Pons (tissue), 1 donor: Measurements from ENCODE around the gene GPR132.
"Not testable (repeated sequence)": the region's sequence is repeated elsewhere in the genome, so short reads cannot be mapped to it uniquely, and the experiment has no call there.

ENCODE experiments used
- DNase-seq: peaks from one replicate; pipeline ENCODE4 v3.0.0-alpha.2; 2016; ENCODE audit warnings: low spot score

Gene GPR132

DNA sequence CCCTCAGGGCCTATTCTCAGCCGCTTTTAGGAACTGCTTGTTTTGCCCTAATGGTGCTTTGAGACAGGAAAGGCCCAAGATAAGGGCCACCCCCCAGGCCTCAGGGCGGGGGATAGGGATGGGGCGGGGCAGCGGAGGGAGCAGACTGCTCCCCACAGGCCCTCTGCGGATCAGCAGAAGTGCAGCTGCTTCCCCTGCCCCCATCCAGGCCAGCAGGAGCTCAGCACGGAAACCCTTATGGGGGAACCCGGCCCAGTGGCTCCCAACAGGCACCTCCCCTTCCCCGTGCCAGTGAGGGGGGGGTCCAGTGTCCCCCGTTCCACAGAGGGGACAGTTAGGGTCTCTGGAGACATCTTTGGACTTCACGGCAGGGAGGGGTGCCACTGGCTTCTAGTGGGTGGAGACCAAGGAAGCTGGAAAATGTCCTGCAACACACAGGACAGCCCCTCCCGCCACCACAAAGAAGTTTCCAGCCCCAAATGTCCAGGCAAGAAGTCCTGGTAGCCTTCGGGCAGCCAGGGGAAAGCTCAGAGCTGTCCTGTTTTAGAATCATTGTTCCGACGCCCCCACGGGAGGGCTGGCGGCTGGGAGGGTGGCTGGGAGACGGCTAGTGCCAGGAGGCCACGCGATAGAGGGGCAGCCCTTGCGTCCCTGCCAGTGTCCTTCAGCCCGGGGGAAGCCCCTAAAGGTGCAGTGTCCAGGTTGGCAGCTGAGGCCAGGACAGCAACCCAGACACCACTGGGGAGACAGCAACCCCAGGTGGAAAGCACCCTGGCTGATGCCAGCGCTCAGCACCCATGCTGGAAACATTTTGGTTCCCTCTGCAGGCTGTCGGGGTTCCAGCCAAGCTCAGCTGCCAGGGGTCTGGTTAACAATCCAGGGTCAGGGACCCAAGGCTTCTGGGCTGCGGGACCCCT is 10.4 kb upstream of the GPR132 start:
- peak; percentile 42 for DNase-seq

DNA sequence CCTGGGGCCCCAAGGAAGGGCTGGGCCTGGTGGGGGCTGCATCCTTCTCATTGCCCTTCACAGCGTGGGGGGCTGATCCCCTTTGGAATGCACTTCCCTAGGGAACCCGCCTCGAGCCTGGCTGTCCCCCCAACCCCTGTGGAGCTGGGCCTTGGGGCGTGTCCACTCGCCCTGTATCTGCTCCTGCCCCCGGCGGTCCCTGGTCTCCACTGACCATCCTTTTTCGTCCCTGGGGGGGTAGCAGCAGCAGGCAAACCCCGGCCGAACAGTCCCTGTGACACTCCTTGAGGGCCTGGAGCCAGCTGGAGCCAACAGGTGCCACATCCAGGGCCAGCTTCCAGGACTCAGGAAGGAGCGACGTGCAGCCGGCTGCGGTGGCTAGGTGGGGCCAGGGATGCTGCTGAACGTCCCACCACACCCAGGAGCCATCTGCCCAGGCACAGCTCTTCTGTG is 9.4 kb upstream of the GPR132 start:
- no peak for DNase-seq

DNA sequence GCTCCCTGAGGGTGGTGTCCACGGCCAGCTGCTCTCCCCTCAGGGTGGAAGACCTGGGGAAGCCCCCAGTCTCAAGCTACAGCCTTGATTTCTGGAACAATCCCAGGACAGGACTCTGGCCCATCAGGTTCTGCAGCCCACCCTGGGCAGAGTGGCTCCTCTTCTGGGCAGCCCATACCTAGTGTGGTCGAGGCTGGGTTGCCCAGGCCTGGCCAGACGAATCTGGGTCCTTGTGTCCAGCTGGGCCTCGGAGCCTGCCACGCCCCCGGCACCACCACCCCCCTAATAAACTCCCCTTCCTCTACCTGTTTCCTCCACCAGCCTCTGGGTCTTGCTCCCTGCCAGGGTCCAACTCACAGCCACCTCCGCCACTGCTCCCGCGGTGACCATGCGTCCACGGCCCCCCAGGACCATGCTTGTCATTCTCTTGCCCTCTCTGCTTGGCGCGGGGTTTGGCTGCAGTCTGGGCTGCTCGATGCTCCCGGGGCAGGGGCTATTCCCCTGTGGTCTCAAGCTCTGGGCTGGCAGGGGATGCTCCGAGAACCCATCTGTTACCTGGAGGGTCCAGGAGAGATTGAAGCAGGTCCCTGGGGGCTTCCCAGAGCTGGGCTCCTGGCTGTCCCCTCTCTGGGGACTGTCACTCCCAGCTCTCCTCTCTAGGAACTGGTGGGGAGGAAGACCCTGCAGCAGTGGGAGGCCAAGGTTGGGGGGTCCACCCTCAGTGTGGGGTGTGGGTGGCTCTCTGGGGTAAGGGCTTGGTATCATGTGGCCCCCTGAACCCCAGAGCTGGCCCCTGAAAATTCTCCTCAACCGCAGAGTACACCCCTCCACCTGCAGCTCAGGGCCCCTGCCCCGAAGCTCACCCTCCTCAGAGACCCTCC is 8.7 kb upstream of the GPR132 start:
- no peak for DNase-seq

DNA sequence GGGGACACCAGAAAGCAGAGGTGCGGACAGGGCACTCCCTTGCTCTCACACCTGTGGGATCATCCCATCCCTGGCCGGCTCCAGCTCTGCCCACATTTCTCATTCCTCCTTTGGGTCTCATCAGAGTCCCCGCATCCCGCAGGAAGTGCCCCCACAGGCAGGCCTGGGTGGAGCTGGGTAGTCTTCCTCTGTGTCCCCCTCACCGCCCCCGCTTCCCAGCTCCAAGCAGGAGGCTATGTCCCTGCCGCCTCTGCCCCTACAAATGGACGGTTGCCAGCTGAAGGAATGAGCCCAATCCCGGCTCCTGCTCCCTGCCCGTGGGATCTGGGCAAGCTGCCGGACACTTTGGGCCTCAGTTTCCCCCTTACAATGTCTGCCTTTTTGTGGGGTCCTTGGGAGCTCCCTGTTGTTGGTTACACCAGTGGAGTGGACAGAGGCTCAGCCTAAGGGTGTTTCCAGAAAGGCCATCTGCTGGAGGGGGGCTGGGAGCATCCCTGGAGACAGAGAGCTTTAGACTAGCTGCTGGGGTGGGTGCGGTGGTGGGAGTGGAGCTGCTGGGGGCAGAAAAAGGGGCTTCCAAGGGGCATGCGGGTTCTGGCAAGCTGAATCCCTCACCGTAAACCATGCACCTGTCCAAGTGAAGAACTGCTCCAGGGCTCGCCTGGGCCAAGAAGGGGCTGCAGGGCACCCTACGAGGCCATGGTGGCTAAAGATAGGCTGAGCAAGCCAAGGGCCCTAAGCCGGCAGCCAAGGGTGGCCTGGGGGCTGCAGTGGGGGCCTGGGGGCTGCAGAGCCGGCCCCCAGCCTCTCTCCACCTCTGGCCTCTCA is 7.9 kb upstream of the GPR132 start:
- DNase-seq = no peak

DNA sequence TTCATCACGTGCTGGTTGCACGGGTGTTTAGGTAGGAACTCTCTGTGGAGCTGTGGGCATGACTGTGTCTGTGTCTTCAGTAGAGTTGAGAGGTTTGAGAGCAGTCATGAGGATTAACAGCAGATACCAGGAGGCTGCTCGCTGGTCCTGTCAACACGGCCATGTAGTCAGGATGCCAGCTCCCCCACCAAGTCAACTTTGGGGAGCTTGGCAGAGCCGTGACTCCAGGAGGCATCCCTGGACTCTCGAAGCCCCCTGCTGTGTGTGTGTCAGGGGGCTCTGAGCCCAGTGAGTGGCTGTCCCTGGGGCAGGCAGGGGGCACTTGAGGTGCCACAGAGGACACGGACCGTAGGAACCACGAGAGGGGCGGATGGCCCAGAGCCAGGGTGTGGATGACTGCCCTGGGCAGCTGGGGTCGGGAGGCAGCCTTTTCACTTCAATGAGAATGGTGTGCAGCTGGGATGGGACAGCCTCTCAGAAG is 7.2 kb upstream of the GPR132 start:
- DNase-seq = no peak

DNA sequence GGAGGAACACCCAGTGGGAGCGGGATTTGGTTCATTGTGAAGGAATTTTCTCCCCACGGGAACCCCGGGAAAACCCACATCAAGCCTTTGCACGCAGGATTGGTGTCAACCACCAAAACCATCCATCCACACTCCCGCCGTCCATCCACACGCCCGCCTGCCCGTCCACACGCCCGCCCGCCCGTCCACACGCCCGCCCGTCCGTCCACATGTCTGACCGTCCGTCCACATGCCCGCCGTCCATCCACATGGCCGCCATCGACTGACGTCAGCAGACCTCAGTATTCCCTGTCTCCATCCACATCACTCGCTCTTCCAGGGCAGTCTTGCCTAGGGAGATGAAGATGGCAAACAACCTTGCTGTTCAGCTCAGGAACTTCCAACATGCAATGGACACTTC is 6.7 kb upstream of the GPR132 start:
- no peak for DNase-seq

DNA sequence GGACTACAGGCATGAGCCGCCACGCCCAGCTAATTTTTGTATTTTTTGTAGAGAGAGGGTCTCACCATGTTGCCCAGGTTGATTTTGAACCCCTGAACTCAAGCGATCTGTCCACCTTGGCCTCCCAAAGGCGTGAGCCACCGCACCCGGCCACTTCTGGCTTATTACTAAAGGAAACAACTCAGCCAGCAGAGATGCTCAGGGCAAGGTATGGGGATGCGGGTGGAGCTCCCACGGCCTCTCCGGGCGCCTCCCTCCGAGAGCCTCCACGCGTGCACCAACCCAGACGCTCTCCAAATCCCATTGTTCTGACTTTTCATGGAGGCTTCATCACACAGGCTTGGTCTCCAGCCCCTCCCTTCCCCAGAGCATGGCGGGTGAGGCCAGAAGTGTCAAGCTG is 6.1 kb upstream of the GPR132 start:
- no peak for DNase-seq

DNA sequence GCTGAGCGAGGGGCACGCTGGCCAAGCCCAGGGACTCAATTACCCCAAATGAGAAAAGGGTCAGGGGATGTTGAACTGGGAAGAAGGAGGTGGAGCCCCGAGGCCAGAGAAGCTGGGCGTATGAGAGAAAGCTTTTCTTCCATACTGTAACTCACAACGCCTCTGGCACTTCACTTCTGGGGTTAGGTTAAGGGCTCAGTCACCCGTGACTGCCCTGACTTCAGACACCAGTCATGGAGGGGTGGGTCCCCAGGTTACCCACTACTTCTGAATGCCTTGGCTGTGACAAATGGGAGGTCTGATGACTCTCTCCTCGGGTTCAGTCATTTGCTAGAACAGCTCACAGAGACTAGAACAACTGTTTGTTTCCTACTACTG is 5.5 kb upstream of the GPR132 start:
- no peak for DNase-seq

DNA sequence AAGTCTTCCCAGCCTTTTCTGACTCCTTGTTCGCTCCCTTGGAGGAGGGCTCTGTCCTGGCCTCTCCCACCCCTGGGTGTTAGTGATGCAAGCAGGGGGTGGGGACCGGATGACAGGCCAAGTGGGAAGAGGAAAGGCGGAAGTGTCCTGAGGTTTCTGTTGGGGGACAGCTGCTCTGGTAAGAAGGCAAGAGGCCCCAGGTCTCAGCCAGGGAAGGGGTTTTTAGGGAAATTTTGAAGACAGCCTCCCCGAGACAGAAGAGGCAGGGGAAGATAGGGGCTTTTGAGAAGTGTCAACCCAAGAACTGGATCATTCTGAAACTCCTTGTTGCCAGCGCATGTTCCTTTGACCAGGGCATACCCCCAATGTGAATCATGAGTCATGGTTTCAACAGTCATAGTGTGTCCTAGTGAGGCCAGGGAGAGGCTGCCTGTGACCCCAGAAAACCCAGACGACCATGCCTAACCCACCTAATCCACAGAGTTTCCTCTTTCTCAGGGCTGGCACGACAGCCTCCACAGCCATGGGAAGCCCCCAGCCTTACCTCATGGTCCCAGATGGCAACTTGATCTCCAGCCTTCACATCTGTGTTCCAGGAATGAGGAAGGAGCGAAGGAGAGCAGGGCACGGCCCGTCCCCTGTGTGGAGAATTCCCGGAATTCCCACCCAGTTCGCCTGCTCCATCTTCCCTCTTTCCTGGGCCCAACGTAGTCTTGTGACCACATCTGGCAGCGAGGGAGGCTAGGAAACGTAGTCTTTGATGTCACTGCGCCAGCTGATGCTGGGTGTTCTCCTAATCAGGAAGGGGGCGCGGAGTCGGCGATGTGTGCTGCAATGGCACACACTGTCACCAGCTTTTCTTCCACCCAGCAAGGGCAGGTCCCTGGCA is 4.9 kb upstream of the GPR132 start:
- DNase-seq = peak; percentile 38

DNA sequence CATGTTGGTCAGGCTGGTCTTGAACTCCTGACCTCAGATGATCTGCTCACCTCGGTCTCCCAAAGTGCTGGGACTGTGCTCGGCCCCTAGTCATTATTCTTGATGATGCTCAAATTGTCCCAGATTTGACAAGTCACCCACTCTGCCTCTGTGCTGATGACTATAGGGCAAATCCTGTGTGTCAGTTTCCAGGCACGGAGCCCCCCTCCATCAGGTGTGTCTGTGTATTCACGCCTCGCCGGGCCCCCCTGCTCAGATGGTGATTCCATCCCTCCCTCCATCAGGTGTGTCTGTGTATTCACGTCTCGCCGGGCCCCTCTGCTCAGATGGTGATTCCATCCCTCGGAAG is 4.3 kb upstream of the GPR132 start:
- no peak for DNase-seq

DNA sequence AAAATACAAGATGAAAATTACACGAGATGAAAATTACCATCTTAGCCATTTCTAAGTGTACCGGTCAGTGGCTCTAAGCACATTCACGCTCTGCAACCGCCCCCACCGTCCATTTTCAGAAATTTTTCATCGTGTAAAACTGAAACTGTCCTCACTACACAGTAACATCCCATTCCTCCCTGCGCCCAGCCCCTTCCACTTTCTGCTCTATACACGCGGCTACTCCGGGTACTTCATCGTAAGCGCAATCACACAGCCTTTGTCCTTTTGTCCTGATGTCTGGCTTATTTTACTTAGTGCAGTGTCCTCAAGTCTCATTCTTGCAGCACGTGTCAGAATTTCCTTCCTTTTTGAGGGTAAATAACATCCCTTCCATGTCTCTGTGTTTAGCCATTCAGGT is 3.6 kb upstream of the GPR132 start:
- DNase-seq = no peak

DNA sequence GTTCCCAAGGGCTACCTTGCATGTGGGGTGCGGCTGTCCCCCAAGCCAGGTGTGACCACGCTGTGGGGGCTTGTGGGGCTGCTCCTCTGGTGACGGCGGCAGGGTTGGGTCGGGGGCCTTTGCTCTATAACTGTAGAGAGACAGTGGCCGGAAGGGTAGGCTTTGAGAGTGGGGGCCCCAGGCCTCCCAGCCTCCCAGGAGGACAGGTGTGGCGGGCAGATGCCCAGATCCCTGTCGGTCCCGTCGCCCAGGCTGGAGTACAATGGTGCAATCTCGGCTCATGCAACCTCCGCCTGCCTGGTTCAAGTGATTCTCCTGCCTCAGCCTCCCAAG is 2.7 kb upstream of the GPR132 start:
- DNase-seq = no peak

DNA sequence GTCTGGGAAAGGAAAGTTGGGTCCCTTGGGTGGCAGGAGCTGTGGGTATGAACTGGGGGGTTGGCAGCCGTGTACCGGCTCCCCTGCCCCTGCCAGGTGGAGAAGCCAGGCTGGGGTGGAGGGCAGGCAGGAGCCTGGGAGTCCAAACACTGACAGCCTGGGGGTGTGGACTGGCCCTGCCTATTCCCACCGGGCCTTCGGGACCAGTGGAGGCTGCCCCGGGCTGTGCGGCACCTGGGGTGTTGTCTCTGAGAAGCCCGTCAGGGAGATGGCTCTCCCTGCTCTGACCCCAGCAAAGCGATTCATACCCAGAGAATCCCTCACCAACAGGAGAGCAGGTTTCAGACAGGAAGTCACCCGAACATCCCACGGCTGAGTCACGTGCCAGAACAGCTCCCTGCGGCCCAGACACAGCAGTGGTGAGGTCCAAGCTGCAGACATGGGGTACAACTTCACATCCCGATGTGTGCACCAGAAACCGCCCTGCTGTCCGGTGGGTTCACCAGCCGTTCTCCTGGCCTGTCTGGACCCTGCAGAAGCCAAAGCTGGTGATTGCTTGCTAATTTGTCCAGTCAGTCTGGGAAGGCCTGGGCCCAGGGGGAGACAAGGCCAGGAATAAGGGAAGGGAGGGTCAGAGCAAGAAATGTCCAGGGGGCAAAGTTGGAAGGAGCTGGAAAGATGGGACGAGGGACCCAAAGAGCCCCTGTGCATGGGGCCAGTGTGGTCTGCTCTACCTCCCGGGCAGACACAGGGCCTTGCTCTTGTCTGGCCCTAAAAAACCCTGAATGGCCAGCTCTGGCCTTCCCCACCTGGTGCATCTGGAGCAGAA is 2.1 kb upstream of the GPR132 start:
- no peak for DNase-seq

DNA sequence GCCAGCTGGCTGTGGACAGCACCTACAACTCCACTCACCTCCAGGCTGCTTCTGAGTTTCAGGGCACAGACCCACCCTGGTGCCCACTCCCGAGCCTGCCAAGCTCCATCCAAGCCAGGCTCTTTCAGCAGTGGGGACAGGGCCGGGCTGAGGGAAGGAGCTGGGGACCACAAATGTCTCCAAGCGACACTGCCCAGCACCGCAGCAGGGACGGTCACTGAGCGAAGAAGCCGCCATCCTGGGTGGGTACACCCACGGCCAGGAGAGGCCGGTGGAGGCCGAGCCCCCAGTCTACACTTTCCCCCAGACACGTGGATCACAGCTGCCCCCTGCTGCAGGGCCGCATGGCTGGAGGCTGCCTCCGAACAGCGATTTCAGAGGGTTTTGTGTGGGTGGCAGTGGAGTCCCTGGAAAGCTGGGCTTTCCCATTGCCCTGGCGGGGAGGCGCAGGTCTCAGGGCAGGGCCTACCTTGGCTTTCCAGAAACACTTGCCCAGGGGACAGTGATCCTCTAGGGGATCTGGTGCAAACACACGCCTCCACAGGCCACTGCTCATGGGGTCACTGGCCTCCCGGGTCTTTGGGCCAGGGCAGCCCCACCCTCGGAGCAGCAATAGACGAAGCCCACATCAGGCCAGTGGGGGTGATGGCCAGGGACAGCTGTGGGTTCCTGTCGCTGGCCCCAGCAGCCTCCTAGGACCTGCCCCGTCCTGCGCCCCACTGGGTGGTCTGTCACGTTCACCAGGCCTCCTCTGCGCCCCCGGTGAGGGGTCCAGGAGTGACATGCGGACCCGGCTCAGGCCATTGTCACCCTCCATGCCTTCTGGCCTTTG is 1.2 kb upstream of the GPR132 start:
- DNase-seq = no peak

DNA sequence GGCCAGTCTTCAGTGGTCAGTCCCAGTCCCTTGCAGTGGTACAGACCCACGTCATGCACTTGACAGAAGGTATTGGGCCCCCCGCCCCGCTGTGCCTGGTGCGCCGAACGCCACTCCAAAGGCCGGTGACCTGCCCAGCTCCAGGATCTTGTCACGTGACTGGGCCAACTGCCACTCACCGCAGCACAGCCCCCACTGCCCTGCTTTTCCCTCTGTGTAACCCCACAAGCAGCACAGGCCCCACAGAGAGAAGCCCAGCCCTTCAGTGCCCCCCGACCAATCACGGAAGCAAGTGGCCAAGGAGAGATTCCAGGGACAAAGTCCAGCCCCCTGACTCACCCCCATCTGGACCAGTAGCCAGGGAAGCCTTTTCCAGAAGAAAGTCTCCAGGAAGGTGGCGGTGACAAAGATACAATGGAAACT is 498 bp downstream of the GPR132 start:
- no peak for DNase-seq

DNA sequence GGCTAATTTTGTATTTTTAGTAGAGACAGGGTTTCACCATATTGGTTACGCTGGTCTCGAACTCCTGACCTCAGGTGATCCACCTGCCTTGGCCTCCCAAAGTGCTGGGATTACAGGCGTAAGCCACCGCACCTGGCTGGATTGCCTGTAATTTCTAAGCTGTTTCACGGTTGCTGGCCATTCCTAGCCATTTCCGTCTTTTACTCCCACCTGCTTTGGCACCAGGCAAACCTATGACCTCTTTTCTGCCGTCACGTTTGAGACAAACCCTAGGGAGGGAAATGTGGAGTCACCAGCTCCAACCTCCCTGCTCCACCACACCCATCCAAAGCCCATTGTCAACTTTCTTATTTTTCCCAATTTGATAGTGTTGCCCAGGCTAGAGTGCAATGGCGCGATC is 1.2 kb downstream of the GPR132 start:
- DNase-seq = no peak

DNA sequence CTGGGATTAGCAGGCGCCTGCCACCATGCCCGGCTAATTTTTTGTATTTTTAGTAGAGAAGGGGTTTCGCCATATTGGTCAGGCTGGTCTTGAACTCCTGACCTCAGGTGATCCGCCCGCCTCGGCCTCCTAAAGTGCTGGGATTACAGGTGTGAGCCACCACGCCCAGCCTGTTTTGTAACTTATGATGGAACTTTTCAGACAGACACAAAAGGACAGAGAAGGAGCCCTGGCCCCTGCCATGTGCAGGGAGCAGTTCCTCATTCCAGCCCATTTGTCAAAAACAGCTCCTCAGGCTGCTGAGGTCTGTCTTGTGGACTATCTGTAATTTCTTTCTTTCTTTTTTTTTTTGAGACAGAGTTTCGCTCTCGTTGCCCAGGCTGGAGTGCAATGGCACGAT is 1.7 kb downstream of the GPR132 start:
- not testable (repeated sequence) for DNase-seq

DNA sequence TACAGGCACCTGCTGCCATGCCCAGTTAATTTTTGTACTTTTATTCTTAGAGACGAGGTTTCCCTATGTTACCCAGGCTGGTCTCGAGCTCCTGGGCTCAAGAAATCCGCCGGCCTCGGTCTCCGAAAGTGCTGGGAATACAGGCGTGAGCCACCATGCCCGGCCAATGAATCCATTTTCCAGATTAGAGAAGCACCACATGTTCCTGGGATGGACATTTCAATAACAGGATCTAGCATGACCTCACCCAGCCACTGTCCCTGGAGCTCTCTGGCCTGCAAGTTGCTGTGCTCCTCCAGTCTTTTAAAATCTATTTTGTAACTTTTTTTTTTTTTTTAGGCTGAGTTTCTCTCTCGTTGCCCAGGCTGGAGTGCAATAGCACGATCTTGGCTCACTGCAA is 2.2 kb downstream of the GPR132 start:
- DNase-seq = no peak

DNA sequence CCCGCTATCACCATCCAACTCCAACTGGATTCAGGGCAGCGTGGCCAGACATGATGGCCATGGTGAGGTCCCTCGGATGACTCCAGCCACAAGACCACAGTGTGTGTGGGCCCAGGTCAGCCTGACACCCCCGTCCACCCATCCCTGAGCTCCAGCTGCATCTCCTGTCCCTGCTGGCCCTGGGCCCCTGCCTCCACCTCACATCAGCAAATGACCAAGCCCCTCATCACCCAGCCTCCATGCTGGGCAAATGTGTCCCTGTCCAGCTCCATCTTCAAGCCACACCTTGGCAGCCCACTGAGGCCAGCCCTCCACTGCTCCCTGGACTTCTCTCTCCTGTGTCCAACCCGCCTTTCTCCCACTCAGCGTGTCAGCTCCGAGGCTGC is 3.2 kb downstream of the GPR132 start:
- DNase-seq = no peak
